Stimulated activated CD4-positive, alpha-beta T cell treated with anti-CD3 and anti-CD28 coated beads, Interleukin-4, amount 100 ng/mL, for 4 hours (primary cell): ENCODE results near the gene PCSK5.
"Not testable (repeated sequence)": the region's sequence is repeated elsewhere in the genome, so short reads cannot be mapped to it uniquely, and the experiment has no call there.

ENCODE experiments used
- DNase-seq, 2 experiments: peaks; one replicate each; pipeline ENCODE4 v3.0.0-alpha.2; 2020

The PCSK5 gene

DNA sequence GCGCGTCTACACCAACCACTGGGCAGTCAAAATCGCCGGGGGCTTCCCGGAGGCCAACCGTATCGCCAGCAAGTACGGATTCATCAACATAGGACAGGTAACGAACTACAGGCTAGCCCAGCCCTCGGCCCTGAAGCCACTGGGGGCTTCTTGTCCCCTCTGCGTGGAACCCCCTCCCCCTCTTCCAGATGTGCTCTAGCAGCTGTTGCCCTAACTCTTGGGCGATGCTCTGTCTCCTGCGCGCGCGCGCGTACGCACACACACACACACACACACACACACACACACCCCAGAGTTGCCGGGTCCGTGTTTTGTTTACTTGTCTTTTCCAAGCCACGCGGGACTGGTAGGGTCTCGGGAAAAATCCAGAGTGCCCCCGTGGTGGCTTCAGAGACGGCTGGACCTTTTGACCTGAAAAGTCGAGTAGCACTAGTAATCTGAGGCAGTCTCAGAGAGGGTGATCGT lies 836 bp downstream of the PCSK5 start:
- peak; percentile 25 to 30 for DNase-seq

DNA sequence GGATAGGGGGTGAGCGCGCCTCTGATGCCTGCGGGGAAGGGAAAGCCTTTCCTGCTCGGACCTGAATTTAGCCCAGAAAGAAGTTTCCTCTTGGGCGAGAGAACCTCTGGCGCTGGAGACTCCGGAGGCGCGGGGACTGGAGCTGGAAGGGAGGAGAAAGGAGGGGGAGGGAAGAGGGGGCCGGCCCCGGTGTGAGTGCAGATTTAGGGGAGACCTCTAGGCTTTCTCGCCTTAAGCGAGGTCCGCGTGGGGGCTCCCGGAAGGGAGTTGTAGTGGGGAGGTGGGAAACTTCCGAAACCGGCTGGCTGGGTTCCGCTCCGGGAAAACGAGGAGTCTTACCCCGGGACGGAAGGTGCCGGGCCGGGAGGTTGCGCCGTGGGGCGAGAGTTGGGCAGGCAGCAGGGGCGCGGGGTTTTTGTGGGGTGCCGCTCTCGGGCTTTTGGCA lies 1.3 kb downstream of the PCSK5 start:
- peak in 1 of 2 experiments; percentile 7 for DNase-seq

DNA sequence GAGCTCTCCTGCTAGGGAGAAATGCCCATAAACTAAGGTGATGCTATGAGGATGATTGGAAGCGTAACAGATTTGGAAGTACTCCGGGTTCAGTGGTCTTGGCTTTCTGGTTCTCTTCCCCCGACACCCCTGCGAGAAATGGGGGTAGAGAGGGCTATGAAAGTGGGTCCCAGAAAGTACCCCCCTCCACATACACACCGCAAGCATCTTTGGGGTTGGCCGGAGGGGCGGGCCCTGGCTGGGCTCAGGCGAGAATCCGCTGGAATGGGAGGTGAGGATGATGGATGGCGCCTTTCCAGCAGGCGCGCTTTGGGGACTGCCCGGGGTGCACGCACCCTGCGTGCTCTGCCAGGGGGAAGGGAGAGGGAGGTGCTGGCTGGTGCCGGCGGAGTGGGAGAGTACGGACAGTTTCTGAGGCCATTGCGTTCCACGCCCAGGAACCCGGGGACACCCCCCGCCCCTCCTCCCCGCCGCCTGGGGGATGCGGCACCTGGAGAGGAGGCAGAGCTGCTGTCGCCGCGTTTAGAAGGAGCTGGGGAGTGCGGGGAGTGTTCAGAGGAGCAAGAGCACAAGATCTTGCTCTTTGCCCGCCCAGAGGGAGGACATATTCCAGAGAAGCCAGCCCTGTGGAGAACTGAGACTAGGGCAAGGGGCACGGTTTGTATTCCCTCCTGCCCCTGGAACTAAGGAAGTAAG lies 1.9 kb downstream of the PCSK5 start:
- peak in 1 of 2 experiments; percentile 17 for DNase-seq

DNA sequence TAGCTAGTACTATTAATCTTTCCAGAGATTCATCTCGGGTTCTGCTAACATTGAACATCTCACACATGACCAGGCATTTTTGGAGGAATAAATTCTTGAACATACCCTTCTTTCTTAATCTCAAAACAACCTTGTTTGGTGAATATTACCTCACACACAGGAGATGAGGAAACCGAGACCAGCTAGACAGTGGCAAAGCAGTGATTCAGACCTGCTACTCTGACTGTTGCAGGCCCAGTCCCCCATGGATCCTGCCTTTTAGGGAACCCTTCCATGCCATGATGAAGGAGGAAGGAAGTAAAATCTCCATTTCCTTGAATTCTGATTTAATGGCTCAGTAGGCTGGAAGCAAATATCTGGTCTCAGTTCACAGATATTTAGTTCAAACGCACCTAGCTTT lies 2.6 kb downstream of the PCSK5 start:
- DNase-seq, result no peak

DNA sequence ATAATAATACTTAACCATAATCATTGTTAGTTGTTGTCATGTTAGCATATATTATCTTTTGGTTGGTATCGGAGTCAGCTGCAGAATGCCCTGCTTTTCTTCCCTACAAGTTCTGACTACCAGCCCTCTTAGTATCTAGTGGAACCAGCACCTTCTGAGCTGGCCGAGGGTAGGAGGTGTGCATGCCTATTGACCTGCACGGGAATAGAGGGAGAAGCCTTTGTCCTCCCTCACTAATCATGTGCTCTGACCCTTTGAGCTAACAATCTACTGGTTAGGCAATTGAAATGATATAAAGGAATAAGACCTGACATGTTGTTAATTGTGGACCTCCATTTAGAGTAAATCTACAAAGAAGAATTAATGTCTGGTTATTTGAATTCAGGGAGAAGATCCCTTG lies 4.1 kb downstream of the PCSK5 start:
- no peak for DNase-seq

DNA sequence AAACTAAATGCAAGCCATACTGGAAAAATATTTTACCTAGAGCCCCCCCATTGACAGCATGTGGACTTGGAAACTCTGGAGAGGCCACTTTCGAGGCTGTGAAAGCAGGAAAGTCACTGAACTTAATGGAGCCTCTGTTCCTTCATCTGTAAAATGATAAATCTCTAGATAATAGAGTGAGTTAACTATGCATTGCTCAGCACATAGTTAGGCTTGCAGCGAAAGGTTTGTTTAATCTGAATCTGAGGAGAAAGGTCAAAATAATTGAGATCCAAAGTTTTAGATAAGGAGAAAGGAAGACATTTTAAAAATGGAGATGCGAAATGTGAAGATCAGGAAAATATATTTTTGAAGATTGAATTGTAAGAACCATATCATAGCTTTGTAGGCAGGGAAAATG lies 4.6 kb downstream of the PCSK5 start:
- DNase-seq, result no peak

DNA sequence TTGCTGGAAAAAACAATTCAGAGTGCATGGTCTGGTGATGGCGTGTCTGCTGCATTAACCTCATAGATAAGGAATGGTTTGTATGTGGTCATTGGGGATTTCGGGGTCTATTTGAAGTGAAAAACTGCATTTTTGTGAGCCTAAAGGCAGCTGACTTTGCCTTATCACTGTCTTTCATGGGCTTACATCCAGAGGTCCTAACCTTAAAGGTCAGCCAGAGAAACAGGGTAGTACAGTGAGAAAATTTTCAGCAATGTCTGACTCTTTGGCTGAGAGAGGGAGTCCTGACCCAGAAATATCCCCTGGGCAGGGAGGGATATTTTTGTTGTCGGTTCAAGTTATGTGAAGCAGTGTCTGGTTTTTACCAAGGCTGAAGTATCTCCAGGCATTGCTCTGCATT lies 5.7 kb downstream of the PCSK5 start:
- no peak for DNase-seq

DNA sequence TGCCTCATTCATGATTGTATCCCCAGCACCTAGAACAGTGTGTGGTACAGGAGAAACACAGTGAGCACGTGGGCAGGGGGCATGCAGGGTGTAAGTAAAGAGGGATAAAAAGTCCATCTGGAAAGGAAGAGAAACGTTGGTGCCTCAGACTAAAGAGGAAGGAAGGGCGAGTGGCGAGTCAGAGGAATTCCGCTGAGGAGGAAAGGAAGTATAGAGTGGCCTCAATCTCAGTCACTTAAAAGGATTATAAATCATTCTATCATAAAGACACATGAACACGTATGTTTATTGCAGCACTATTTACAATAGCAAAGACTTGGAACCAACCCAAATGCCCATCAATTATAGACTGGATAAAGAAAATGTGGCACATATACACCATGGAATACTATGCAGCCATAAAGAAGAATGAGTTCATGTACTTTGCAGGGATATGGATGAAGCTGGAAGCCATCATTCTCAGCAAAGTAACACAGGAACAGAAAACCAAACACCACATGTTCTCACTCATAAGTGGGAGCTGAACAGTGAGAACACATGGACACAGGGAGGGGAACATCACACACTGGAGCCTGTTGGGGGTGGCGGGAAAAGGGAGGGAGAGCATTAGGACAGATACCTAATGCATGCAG lies 10.5 kb downstream of the PCSK5 start:
- DNase-seq, result not testable (repeated sequence)

DNA sequence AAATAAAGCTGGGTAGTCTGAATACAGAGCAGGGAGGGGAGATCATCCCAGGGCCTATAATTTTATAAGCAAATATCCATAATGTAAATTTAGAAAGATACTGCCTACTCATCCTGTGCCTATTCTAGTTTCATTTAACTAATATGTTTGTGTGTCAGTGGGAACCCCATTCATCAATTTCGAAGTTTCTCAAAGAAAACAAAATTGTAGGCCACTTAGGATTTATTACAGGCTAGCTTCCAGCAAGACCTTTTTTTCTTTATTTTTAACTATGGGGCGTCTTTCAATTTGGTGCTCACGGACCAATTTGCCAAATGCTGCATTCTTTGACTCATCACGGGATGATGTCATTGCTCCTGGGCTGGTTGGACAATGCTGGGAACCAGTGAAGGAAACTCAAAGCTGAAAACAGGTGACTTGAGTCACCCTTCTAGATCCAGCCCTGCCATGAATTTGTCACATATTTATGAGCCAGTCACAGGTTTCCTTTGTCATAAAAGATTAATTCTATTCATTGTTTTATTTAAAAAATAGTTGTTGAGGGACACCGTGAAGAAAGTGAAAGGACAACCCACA lies 13.4 kb downstream of the PCSK5 start:
- no peak for DNase-seq

DNA sequence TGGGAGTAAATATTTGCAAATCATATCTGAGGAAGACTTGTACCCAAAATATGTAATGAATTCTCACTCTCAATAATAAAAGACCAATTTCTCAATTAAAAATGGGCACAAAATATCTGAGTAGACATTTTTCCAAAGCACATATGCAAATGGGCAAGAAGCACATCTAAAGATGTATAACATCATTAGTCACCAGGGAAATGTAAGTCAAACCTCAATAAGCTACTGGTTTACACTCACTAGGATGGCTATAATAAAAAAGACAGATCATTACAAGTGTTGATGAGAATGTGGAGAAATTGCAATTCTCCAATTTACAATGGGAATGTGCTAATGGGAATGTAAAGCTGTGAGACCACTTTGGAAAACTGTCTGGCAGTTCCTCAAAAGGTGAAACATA lies 13.9 kb downstream of the PCSK5 start:
- DNase-seq, result no peak

DNA sequence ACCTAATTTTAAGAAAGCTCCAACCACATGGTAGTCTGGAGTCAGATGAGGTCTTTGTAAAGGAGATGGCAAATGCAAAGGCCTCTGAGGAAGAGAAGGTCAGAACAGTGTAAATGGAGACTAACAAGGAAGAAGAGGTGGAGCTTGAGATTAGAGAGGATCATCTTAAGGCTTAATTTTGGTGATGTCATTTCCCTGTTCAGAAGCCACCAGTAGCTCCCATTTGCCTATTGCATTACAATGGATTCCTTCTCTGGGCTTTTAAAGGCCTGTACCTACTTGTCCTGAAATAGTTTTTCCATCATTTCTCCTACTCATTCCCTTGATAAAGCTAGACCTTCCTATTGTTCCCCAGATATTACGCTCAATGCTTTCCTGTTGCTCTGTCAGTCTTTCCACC lies 16.1 kb downstream of the PCSK5 start:
- DNase-seq, result no peak

DNA sequence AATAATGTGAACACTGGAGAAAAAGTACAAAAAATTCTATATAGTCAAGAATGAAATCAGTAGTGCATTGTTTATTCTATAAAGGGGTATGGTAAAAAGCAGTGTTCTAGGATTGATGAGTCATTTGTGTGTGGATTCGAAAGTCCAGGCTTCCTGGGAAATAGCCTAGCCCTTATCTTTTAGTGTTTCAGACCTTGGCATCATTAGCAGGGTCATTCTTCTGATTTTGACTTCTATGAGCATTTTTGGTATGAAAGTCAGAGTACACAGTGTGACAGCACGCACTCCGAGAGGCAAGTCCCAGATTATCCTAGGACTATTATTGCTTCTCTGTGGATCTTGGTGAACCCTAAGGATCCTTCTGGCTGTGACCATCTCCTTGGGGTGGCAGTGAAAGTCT lies 16.9 kb downstream of the PCSK5 start:
- no peak for DNase-seq

DNA sequence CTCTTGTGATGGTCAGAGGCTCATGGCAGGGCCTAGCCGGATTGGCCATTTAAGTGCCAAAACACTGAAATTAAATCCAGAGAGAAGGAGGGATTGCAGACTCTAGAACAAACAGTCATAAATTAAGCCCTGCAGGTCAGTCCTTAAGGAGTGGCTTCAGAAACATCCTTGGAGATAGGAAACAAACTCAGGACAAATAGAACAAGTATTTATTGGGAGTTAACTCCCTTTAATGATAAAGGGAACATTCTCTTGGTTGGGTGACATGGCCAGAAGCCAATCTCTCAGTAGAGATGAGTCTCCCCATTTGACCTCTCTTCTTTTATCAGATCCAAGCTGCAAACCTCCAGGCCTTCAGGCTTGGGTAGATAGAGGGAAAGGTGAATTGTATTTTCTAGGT lies 17.4 kb downstream of the PCSK5 start:
- no peak for DNase-seq

DNA sequence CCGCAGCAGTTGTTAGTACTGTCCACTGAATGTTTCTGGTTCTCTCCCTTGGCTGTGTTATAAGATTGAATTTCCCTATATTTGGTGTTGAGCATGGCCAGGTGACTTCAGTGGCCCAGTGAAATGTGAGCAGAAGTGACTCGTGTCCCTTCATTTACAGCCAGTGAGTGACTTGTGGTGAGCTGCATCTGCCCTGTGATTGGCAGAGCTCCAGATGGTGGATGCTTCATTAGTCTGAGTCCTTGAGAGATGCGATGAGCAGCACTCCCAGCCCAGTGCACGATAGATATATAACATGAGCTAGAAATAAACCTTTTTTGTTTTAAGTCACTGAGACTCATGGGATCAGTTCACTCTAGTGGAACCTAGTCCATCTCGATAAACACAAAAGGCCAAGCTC lies 19.3 kb downstream of the PCSK5 start:
- DNase-seq, result no peak

DNA sequence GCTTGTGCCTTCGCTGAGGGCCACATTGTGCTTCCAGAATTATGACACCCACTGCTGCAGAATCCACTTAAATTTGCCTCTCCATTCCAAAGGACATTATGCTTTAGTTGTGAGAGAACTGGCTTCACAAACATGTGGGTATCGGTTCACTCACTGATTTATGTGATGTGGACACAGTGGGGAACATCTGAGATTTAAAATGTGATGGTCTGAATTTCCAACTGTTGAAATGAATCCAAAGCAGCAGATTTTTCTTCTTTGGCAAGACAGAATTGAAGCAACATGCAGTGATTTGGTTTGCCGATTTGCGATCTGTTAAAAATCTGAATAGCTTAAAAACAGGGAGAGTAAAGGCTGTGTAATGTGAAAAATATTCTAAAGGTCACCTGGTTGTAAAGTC lies 20.3 kb downstream of the PCSK5 start:
- DNase-seq, result no peak

DNA sequence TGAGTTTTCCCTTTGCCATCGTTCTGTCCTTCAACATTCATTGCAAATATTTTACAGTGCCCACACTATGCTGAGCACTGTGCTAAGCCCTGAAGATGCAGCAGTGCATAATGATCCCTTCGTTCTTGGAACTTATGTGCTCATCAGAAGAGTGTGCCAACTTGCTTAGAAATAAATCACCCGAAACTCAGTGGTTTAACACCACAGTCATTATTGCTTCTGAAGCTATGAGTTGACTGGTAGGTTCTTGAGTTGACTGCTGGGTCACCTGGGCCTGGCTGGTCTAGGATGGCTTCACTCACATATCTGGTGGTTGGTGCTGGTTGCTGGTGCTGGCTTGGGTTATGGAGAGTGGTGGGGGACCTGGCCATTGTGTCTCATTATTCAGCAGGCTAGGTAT lies 20.9 kb downstream of the PCSK5 start:
- DNase-seq, result no peak

DNA sequence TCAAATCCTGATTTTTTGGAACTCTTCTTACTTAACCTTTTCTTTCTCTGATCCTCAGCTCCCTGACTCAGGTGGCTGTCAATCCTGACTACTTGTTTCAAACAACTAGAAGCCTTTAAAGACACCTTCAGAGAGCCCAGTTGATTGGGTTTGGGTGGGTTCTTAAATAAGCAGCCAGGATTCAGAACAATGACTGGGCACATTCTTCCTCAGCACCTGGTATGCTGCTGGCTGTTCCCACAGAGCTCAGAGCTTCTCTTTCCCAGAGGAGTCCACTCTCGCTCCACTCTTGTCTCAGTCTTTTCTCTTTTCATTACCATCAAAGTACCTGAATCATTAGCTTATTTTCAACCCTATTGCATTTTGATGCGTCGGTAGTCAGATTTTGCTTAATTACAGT lies 22.5 kb downstream of the PCSK5 start:
- no peak for DNase-seq

DNA sequence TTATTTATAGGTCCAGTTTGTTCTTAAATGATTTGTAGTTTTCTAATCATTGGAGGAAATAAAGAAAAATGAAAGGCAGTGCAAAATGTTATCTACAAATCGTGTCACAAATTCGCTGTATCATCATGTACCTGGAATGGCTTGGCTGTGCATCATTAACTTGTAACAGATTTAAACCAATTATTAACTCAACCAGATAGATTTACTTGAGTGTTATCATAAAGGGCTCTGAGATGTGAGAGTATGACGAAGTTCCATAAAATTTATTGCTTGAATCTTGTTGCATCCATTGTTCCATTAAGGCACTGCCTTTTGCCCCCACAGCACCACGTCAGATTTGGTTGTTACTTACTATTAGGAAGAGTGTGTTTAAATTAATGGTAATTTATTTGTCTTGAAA lies 23.5 kb downstream of the PCSK5 start:
- DNase-seq, result no peak

DNA sequence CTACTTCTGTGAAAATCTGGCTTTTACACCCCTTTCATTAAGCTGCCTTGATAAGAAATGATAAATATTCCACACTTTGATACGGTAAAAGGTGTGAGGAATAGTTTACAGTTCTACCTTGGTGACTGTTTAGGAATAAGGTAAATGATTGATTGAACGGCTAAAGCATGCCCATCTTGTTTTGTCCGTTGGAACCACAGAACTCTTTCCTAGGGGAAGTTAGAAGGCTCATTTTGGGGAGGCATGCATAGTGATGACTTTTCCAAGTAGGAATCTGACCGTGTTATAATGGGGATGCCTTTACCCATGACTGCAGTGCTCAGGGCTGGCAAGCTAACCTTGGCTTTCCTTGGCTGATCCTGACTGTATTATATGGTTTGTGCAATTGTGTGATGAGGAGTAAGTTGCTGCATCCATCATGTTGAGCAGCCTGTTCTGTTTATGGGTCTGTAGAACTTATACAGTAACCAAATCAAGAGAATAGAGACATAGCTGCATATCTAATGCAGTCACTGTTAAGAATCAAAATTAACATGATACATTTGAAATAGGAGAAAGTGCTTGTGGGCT lies 24.5 kb downstream of the PCSK5 start:
- no peak for DNase-seq

DNA sequence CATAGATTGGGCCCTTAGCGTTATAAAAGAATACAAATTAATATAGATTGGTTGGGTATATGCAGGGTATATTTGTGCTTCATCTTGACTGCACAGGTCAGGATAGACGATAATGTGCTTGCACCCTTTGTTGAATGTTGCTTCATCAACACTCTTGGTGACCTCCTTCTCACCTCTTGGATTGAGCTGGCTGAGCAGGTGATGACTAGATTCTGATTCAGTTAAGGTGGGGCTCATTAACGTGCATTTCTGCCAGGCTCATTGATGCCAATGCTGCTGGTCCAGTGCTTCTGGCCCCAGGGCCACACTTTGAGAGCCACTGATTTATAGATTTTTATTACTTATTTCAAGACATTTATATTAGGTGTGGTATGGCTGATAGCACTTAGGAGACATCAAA lies 27.7 kb downstream of the PCSK5 start:
- no peak for DNase-seq

DNA sequence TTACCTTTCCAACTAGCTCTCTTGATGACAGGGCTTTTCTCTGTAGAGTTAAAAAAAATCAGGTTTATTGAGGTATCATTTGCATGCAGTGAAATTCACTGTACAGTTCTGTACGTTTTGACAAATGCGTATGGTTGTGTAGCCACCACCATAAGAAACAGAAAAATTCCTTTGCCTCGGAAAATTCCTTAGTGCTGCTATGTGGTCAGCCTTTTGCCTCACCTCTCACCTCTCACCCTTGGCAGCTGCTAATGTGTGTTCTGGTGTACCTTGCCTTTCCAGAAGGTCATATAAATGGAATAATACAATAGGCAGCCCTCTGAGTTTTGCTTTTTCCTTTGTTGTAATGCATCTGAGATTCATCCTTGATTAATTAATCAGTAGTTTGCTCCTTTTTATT lies 28.4 kb downstream of the PCSK5 start:
- DNase-seq, result no peak

DNA sequence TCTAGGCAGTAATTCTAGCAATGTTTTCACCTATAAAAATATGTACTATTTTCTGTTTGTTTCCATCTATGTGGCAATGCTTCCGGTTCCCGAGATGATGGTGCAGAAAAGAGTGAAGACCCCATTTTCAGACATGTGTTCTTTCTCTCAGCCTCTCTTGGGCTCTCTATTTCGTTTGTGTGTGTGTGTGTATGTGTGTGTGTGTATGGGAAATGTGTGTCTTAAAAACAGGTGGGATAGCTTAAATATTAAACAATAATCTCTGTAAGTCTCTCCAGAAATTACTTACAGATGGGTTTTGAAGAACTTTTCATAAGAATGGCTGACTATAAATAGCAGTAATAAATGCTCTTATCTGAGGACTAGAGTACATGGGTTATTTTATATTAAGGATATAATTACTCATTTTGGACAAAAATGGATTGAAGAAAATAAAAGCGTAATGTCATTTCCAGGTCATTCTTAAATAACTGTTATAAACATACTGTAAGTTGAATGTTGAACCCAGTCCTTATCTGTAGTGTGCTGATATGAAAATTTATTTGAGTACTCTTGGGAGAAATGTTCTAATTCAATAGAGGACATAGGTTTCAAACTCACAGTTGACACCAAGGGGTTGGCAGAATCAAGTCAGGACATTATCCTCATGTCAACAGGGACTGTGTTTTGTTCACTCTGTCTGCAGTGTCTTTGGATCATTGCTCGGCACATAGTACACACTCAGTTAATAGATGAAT lies 31.1 kb downstream of the PCSK5 start:
- DNase-seq, result no peak

DNA sequence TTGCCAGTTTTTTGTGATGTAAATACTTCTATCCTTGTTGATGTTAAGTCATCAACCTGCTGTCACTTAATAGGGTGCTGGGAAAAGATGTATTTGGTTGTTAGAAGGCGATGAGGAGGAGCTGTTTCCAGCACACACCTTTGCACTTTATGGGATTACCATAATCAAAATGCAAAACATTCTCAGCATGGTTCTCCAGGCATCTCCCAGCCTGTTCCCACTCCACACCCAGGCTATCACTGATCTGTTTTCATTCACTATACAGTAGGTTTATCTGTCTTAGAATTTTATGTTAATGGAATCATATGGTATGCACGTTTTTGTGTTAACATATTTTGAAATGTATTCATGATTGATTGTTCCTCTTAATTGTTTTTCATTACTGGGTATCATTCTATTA lies 35.9 kb downstream of the PCSK5 start:
- no peak for DNase-seq
